HepG2 (cell line): ENCODE data around the gene DDX43. TPM values are rescaled to one million over a fixed set of nuclear protein-coding genes. Genes with fewer than 3 reads are reported as not detected.
A peak's percentile ranks its signal among the peaks of the same experiment; 100 is the strongest.

Experiments
- ATF5 ChIP-seq: sonication (generic); formaldehyde crosslinking; IDR thresholded peaks from 2 replicates; pipeline ENCODE4 v1.4.0; 2020; ENCODE audit warnings: mild to moderate bottlenecking, low read depth, missing genetic modification reagents
- CEBPB ChIP-seq: IDR thresholded peaks from 2 replicates; pipeline ENCODE4 v1.6.1; 2011; ENCODE audit warnings: low read depth, low read length, improper control_type of control experiment, borderline replicate concordance
- CEBPG ChIP-seq: IDR thresholded peaks from 2 replicates; pipeline ENCODE4 v1.6.1; 2016
- CHD2 ChIP-seq: IDR thresholded peaks from 2 replicates; pipeline ENCODE4 v1.6.1; 2011; ENCODE audit warnings: low read depth, low read length, improper control_type of control experiment
- NFE2 ChIP-seq: sonication (generic); formaldehyde crosslinking; IDR thresholded peaks from 2 replicates; pipeline ENCODE4 v1.4.0; 2020; ENCODE audit warnings: missing genetic modification reagents
- PITX1 ChIP-seq: sonication (generic); formaldehyde crosslinking; IDR thresholded peaks from 2 replicates; pipeline ENCODE4 v1.5.1; 2020; ENCODE audit warnings: mild to moderate bottlenecking, missing genetic modification reagents
- SAP130 ChIP-seq: IDR thresholded peaks from 2 replicates; pipeline ENCODE4 v1.6.1; 2016; ENCODE audit warnings: low read depth
- TCF7 ChIP-seq: sonication (generic); IDR thresholded peaks from 2 replicates; pipeline ENCODE4 v1.6.1; 2016; ENCODE audit warnings: antibody characterized with exemption, low read depth
- TEAD3 ChIP-seq: optimal IDR thresholded peaks from 2 replicates; pipeline ENCODE3; 2016; ENCODE audit warnings: borderline replicate concordance
- TFDP2 ChIP-seq: sonication (generic); formaldehyde crosslinking; IDR thresholded peaks from 2 replicates; pipeline ENCODE4 v1.4.0; 2020; ENCODE audit warnings: missing genetic modification reagents
- ZNF232 ChIP-seq: sonication (generic); formaldehyde crosslinking; IDR thresholded peaks from 2 replicates; pipeline ENCODE4 v1.4.0; 2020; ENCODE audit warnings: missing genetic modification reagents, borderline replicate concordance
- ZNF501 ChIP-seq: sonication (generic); formaldehyde crosslinking; IDR thresholded peaks from 2 replicates; pipeline ENCODE4 v1.5.1; 2020; ENCODE audit warnings: mild to moderate bottlenecking, moderate library complexity, missing genetic modification reagents
- polyA plus RNA-seq, 8 experiments: library from polyadenylated mRNA; depleted of rRNA in 3 of 8; stranded (reverse) in 7 of 8; unstranded in 1 of 8; fragments of >200 nt; fragmentation: Illumina TruSeq in 4 of 8; extraction: Trizol in 4 of 8; gene quantifications; 2 replicates each; pipeline versions ENCODE4 v1.2.1 to v1.2.3, GENCODE V29; 2011 to 2016; ENCODE audit warnings: low read depth in 4 of 8, missing spikeins in 1 of 8, mixed read lengths in 1 of 8; ENCODE audit not compliant: insufficient read depth in 1 of 8
- total RNA-seq, 5 experiments: library from RNA; depleted of rRNA; stranded (reverse); fragments of >200 nt; fragmentation: Illumina TruSeq; extraction: Trizol; gene quantifications; 2 replicates each; pipeline ENCODE4 v1.2.3, GENCODE V29; 2016; ENCODE audit warnings: low read depth in 1 of 5
- TF ChIP-seq, protein P1 (sequence below): sonication (generic); formaldehyde crosslinking; IDR thresholded peaks from 2 replicates; pipeline ENCODE4 v1.8.0; 2022; ENCODE audit warnings: missing genetic modification reagents, mild to moderate bottlenecking, borderline replicate concordance
- TF ChIP-seq, protein P2 (sequence below): sonication (generic); formaldehyde crosslinking; IDR thresholded peaks from 2 replicates; pipeline ENCODE4 v1.5.0; 2020; ENCODE audit warnings: missing genetic modification reagents, mild to moderate bottlenecking, borderline replicate concordance
- TF ChIP-seq, protein P3 (sequence below), 2 experiments: sonication (generic) in 1 of 2; formaldehyde crosslinking in 1 of 2; IDR thresholded peaks; 2 replicates each; pipeline versions ENCODE4 v1.4.0 to v1.6.1; 2016 to 2020; ENCODE audit warnings: borderline replicate concordance in 1 of 2, low read depth in 1 of 2, mild to moderate bottlenecking in 1 of 2, missing genetic modification reagents in 1 of 2
- TF ChIP-seq, protein P4 (sequence below): sonication (generic); formaldehyde crosslinking; IDR thresholded peaks from 2 replicates; pipeline ENCODE4 v1.5.1; 2020; ENCODE audit warnings: missing genetic modification reagents, mild to moderate bottlenecking, borderline replicate concordance

The DDX43 gene
- total and polyA plus RNA-seq, 2 of the 13 experiments (the other 11 are each of a cell fraction or from before 2014, with no cell fraction given): not detected

DNA sequence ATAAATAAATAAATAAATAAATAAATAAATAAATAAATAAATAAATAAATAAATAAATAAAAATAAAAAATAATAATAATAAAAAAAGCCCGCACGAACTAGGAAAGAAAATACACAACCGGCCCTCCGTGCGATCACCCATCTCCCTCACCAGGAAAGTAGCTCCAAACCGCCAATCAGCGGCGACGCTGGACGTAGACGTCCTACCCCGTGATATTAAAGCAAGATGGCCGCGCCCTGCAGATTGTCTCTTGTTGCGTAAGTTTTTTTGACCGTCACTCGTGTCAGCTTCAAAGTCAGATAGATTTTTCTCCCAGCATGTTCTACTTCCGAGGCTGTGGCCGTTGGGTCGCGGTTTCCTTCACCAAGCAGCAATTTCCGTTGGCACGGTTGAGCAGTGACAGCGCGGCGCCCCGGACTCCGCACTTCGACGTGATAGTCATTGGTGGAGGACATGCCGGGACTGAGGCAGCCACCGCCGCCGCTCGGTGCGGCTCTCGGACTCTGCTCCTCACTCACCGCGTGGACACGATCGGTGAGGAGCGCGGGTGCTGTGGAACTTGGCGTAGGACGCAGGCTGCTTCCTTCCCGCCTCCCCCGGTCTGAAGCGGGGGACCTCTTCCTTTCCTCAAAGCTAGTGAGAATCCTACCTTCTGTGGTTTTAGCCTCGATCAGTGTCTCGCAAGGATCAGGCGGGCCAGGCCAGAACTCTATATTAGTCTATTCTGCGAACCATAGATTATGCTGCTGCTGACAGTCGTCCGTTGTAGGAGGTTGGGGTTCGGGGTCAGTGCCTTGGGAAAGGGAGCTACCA, 67.1 kb downstream of the DDX43 start, which contains the start of gene MTO1 (continued):
- TF ChIP-seq ATF5 (CRISPR knock-in tag) (no peak), TCF7 (no peak), TEAD3 (CRISPR knock-in tag) (peak; percentile 33), ZNF232 (CRISPR knock-in tag) (no peak), CEBPB (peak; percentile 95), TFDP2 (CRISPR knock-in tag) (peak; percentile 58), CHD2 (no peak), SAP130 (peak; percentile 81), ZNF501 (CRISPR knock-in tag) (peak; percentile 77; the same call in 1 of the 2 replicates), PITX1 (CRISPR knock-in tag) (peak; percentile 49; the same call in 1 of the 2 replicates), NFE2 (CRISPR knock-in tag) (no peak), CEBPG (peak; percentile 95)
- TF ChIP-seq, protein P1, sequence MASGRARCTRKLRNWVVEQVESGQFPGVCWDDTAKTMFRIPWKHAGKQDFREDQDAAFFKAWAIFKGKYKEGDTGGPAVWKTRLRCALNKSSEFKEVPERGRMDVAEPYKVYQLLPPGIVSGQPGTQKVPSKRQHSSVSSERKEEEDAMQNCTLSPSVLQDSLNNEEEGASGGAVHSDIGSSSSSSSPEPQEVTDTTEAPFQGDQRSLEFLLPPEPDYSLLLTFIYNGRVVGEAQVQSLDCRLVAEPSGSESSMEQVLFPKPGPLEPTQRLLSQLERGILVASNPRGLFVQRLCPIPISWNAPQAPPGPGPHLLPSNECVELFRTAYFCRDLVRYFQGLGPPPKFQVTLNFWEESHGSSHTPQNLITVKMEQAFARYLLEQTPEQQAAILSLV (CRISPR knock-in tag): peak; percentile 32; the same call in 1 of the 2 replicates
- TF ChIP-seq, protein P2, sequence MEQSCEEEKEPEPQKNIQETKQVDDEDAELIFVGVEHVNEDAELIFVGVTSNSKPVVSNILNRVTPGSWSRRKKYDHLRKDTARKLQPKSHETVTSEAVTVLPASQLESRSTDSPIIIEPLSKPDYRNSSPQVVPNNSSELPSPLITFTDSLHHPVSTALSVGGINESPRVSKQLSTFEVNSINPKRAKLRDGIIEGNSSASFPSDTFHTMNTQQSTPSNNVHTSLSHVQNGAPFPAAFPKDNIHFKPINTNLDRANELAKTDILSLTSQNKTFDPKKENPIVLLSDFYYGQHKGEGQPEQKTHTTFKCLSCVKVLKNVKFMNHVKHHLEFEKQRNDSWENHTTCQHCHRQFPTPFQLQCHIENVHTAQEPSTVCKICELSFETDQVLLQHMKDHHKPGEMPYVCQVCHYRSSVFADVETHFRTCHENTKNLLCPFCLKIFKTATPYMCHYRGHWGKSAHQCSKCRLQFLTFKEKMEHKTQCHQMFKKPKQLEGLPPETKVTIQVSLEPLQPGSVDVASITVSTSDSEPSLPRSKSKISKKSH (CRISPR knock-in tag): peak; percentile 37; the same call in 1 of the 2 replicates
- TF ChIP-seq, protein P3, sequence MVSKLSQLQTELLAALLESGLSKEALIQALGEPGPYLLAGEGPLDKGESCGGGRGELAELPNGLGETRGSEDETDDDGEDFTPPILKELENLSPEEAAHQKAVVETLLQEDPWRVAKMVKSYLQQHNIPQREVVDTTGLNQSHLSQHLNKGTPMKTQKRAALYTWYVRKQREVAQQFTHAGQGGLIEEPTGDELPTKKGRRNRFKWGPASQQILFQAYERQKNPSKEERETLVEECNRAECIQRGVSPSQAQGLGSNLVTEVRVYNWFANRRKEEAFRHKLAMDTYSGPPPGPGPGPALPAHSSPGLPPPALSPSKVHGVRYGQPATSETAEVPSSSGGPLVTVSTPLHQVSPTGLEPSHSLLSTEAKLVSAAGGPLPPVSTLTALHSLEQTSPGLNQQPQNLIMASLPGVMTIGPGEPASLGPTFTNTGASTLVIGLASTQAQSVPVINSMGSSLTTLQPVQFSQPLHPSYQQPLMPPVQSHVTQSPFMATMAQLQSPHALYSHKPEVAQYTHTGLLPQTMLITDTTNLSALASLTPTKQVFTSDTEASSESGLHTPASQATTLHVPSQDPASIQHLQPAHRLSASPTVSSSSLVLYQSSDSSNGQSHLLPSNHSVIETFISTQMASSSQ (IDR thresholded peaks at IDR 0.05; ENCODE audit: low read depth): no peak
- TF ChIP-seq, protein P3 (CRISPR knock-in tag; IDR thresholded peaks at IDR 0.05; ENCODE audit: borderline replicate concordance): no peak
- TF ChIP-seq, protein P4, sequence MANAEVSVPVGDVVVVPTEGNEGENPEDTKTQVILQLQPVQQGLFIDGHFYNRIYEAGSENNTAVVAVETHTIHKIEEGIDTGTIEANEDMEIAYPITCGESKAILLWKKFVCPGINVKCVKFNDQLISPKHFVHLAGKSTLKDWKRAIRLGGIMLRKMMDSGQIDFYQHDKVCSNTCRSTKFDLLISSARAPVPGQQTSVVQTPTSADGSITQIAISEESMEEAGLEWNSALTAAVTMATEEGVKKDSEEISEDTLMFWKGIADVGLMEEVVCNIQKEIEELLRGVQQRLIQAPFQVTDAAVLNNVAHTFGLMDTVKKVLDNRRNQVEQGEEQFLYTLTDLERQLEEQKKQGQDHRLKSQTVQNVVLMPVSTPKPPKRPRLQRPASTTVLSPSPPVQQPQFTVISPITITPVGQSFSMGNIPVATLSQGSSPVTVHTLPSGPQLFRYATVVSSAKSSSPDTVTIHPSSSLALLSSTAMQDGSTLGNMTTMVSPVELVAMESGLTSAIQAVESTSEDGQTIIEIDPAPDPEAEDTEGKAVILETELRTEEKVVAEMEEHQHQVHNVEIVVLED: peak; percentile 98
